HFF-Myc (cell line): ENCODE data around the gene NR2F6.

Experiments
- DNase-seq: peaks from one replicate; pipeline ENCODE4 v3.0.0-alpha.2; 2011; ENCODE audit warnings: low read depth; ENCODE audit errors: extremely low read depth
- H3K4me3 ChIP-seq: replicated peaks from 2 replicates; pipeline ENCODE4 v1.5.1; 2011; ENCODE audit warnings: low read depth, mild to moderate bottlenecking, control low read depth, low read length
- TF ChIP-seq, protein P1 (sequence below): IDR thresholded peaks from 2 replicates; pipeline ENCODE4 v1.5.1; 2012; ENCODE audit warnings: mild to moderate bottlenecking, low read depth, low read length, control low read depth; ENCODE audit errors: missing control alignments

The NR2F6 gene

GRCh38 chr19:17219286-17219685 is 26.4 kb downstream of the NR2F6 start:
- H3K4me3 ChIP-seq, result no peak overlapping the region
- TF ChIP-seq, protein P1, sequence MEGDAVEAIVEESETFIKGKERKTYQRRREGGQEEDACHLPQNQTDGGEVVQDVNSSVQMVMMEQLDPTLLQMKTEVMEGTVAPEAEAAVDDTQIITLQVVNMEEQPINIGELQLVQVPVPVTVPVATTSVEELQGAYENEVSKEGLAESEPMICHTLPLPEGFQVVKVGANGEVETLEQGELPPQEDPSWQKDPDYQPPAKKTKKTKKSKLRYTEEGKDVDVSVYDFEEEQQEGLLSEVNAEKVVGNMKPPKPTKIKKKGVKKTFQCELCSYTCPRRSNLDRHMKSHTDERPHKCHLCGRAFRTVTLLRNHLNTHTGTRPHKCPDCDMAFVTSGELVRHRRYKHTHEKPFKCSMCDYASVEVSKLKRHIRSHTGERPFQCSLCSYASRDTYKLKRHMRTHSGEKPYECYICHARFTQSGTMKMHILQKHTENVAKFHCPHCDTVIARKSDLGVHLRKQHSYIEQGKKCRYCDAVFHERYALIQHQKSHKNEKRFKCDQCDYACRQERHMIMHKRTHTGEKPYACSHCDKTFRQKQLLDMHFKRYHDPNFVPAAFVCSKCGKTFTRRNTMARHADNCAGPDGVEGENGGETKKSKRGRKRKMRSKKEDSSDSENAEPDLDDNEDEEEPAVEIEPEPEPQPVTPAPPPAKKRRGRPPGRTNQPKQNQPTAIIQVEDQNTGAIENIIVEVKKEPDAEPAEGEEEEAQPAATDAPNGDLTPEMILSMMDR, result no peak
- DNase-seq, result no peak

DNA sequence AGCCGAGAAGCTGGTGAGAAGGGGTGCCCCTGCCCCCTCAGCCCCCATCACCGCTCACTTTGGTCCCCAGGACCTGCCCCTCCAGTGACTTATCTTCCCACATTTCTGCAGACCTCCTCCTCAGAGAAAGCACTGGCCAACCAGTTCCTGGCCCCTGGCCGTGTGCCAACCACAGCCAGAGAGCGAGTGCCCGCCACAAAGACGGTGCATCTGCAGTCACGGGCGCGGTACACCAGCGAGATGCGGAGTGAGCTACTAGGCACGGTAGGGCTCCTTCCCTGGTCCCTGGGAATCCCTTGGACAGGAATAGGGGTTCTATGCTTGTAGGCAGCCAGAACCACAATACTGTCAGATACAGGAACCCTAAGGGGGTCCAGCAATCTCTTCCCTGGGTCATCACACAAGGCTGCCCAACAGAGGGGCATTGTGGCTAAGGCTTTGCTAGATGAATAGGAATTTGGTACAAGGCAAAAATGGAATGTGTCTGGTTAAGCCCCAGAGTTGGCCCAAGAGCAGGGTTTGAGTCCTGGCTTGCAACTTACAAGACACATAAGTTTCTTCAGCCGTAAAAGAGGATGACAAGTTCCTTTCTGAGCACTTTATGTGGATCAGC is 29.6 kb downstream of the NR2F6 start:
- H3K4me3 ChIP-seq, result peak overlapping the region; percentile 48
- TF ChIP-seq, protein P1, result no peak
- DNase-seq, result no peak

- peak; percentile 74 for DNase-seq
- TF ChIP-seq, protein P1, result no peak
- peak within 1 kb of the TSS; percentile 48 for H3K4me3 ChIP-seq
Observed at GRCh38 chr19:17215127-17215971, 30.4 kb downstream of the NR2F6 start, which contains the start of gene USE1. USE1 (plus strand) TSS chr19:17215357; CDS start chr19:17215406, 49 bp downstream.

DNA sequence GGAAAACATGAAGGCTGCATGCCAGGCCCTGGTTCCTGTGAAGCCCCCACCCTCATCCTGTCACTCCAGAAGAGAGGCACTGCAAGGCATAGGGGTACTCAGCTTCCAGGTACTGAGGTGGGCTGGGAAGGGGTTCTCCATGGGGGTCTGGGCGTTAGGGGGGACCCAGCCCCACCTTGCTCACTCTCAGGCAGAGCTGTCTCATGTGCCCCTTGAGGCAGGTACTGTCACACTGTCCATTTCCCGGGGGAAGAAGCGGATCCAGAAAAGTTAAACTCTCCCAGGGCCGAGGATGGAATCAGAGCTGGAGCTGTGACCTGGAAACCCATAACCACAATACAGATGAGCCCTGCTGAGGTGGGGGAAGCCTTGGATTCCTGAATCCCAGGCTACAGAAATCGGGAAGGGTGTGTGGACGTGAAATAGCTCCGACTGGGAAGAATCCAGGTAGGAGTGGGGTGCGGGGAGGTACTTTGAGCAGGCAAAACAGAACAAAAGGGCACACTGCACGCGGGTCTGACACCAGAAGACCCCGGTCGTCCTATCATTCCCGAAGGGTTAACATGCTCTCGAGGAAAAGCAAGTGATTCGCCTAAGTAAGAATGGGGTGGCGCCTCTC is 31.1 kb downstream of the NR2F6 start:
- no peak for DNase-seq
- H3K4me3 ChIP-seq, result peak overlapping the region; percentile 48
- TF ChIP-seq, protein P1, result no peak

- no peak for DNase-seq
- TF ChIP-seq, protein P1, result no peak
- H3K4me3 ChIP-seq, result no peak overlapping the region
Observed at GRCh38 chr19:17213334-17213733, 32.4 kb downstream of the NR2F6 start.

DNA sequence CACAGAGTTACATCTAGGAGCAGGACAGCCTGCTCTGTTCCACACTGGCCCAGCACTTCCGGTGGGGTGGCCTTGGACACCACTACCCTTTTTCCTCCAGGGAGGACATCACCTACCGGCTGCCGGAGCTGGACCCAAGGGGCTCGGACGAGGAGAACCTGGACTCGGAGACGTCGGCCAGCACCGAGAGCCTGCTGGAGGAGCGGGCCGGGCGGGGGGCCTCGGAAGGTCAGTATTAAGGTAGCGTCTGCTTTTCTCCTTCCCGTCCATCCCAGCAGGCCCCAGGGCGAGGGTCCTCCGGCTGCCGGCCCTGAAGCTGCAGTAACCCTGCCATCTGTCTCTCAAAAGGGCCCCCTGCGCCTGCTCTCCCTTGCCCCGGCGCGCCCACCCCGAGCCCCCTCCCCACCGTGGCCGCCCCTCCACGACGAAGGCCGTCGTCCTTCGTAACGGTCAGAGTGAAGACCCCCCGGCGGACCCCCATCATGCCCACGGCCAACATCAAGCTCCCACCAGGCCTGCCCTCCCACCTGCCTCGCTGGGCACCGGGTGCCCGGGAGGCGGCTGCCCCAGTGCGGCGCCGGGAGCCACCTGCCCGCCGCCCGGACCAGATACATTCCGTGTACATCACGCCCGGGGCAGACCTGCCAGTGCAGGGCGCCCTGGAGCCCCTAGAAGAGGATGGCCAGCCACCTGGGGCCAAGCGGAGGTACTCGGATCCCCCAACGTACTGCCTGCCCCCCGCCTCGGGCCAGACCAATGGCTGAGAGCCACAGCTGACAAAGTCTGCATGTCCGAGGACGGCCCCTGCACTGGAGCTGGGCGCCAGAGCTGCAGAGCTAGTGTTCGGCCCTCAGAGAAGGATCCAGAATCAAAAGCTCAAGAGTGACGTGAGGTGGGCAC is 33.9 kb downstream of the NR2F6 start:
- no peak overlapping the region for H3K4me3 ChIP-seq
- TF ChIP-seq, protein P1, result no peak
- no peak for DNase-seq
